SK-N-SH treated with all-trans-retinoic acid at 6 μM for 48 hours (cell line): ENCODE measurements around the gene NRIP1.

Experiments
- BACH2 ChIP-seq: fragments of 250-450 bp; sonication (Bioruptor Pico); IDR thresholded peaks from 2 replicates; pipeline ENCODE4 v1.9.0; 2021; ENCODE audit warnings: mild to moderate bottlenecking, borderline replicate concordance
- CSDC2 ChIP-seq: fragments of 250-450 bp; sonication (Bioruptor Pico); IDR thresholded peaks from 2 replicates; pipeline ENCODE4 v1.5.0; 2020; ENCODE audit warnings: mild to moderate bottlenecking, moderate library complexity
- ESRRG ChIP-seq: fragments of 250-450 bp; sonication (Bioruptor Pico); IDR thresholded peaks from 2 replicates; pipeline ENCODE4 v1.6.1; 2021; ENCODE audit warnings: mild to moderate bottlenecking
- OSR1 ChIP-seq: fragments of 250-450 bp; sonication (Bioruptor Pico); IDR thresholded peaks from 2 replicates; pipeline ENCODE4 v1.8.0; 2022; ENCODE audit warnings: moderate library complexity, mild to moderate bottlenecking, inconsistent platforms
- RARB ChIP-seq: fragments of 250-450 bp; sonication (Bioruptor Pico); IDR thresholded peaks from 2 replicates; pipeline ENCODE4 v1.8.0; 2021; ENCODE audit warnings: mild to moderate bottlenecking, moderate library complexity
- ZC3H10 ChIP-seq: fragments of 250-450 bp; sonication (Bioruptor Pico); IDR thresholded peaks from 2 replicates; pipeline ENCODE4 v1.5.1; 2021; ENCODE audit warnings: mild to moderate bottlenecking, moderate library complexity
- ZFP3 ChIP-seq: fragments of 250-450 bp; sonication (Bioruptor Pico); IDR thresholded peaks from 2 replicates; pipeline ENCODE4 v1.5.0; 2020; ENCODE audit warnings: mild to moderate bottlenecking, moderate library complexity
- ZFP30 ChIP-seq: fragments of 450-650 bp; formaldehyde crosslinking; IDR thresholded peaks from 2 replicates; pipeline ENCODE4 v1.5.0; 2022; ENCODE audit warnings: mild to moderate bottlenecking, moderate library complexity
- ZNF565 ChIP-seq: fragments of 450-650 bp; formaldehyde crosslinking; conservative IDR thresholded peaks from 2 replicates; pipeline ENCODE4 v1.5.0; 2020; ENCODE audit warnings: low read depth, mild to moderate bottlenecking, moderate library complexity
- ZNF70 ChIP-seq: fragments of 450-650 bp; formaldehyde crosslinking; IDR thresholded peaks from 2 replicates; pipeline ENCODE4 v1.5.0; 2020; ENCODE audit warnings: mild to moderate bottlenecking, moderate library complexity
- TF ChIP-seq, protein P1 (sequence below): fragments of 250-450 bp; sonication (Bioruptor Pico); IDR thresholded peaks from 2 replicates; pipeline ENCODE4 v1.5.1; 2021; ENCODE audit warnings: mild to moderate bottlenecking, moderate library complexity
- TF ChIP-seq, protein P2 (sequence below): fragments of 250-450 bp; sonication (Bioruptor Pico); IDR thresholded peaks from 2 replicates; pipeline ENCODE4 v1.8.0; 2020; ENCODE audit warnings: mild to moderate bottlenecking, moderate library complexity, borderline replicate concordance
- TF ChIP-seq, protein P3 (sequence below): fragments of 250-450 bp; sonication (Bioruptor Pico); IDR thresholded peaks from 2 replicates; pipeline ENCODE4 v1.8.0; 2021; ENCODE audit warnings: low read depth, mild to moderate bottlenecking, moderate library complexity, borderline replicate concordance
- TF ChIP-seq, protein P4 (sequence below): fragments of 250-450 bp; sonication (Bioruptor Pico); IDR thresholded peaks from 2 replicates; pipeline ENCODE4 v1.5.0; 2020; ENCODE audit warnings: mild to moderate bottlenecking, moderate library complexity

DNA sequence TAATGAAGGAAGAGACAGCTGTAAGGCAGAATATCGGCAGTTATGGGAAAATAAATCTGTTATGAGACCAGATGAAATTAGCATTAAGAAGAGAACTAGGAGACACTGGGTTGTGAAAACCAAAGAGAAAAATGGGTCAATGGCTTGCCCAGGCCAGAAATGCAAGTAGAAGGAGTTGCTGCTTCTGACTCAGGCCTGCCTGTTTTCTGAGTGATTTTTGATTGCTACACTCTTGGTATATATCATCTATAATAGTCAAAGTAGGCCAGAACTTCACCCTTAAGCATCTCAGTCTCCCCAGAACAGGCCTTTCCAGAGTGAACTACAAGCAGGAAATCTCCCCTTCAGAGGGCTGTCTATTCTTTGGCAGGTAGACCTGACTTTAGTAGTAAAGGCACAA is 107.0 kb downstream of the NRIP1 start:
- TF ChIP-seq CSDC2 (CRISPR knock-in tag) (no peak), ZFP3 (CRISPR knock-in tag) (no peak), ESRRG (CRISPR knock-in tag) (no peak), RARB (CRISPR knock-in tag) (no peak), ZNF70 (CRISPR knock-in tag) (no peak), ZFP30 (CRISPR knock-in tag) (no peak), OSR1 (CRISPR knock-in tag) (no peak), ZC3H10 (no peak), ZNF565 (CRISPR knock-in tag) (no peak), BACH2 (no peak)
- TF ChIP-seq, protein P1, sequence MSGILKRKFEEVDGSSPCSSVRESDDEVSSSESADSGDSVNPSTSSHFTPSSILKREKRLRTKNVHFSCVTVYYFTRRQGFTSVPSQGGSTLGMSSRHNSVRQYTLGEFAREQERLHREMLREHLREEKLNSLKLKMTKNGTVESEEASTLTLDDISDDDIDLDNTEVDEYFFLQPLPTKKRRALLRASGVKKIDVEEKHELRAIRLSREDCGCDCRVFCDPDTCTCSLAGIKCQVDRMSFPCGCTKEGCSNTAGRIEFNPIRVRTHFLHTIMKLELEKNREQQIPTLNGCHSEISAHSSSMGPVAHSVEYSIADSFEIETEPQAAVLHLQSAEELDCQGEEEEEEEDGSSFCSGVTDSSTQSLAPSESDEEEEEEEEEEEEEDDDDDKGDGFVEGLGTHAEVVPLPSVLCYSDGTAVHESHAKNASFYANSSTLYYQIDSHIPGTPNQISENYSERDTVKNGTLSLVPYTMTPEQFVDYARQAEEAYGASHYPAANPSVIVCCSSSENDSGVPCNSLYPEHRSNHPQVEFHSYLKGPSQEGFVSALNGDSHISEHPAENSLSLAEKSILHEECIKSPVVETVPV, result no peak
- TF ChIP-seq, protein P2, sequence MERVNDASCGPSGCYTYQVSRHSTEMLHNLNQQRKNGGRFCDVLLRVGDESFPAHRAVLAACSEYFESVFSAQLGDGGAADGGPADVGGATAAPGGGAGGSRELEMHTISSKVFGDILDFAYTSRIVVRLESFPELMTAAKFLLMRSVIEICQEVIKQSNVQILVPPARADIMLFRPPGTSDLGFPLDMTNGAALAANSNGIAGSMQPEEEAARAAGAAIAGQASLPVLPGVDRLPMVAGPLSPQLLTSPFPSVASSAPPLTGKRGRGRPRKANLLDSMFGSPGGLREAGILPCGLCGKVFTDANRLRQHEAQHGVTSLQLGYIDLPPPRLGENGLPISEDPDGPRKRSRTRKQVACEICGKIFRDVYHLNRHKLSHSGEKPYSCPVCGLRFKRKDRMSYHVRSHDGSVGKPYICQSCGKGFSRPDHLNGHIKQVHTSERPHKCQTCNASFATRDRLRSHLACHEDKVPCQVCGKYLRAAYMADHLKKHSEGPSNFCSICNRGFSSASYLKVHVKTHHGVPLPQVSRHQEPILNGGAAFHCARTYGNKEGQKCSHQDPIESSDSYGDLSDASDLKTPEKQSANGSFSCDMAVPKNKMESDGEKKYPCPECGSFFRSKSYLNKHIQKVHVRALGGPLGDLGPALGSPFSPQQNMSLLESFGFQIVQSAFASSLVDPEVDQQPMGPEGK (CRISPR knock-in tag), result no peak
- TF ChIP-seq, protein P3, sequence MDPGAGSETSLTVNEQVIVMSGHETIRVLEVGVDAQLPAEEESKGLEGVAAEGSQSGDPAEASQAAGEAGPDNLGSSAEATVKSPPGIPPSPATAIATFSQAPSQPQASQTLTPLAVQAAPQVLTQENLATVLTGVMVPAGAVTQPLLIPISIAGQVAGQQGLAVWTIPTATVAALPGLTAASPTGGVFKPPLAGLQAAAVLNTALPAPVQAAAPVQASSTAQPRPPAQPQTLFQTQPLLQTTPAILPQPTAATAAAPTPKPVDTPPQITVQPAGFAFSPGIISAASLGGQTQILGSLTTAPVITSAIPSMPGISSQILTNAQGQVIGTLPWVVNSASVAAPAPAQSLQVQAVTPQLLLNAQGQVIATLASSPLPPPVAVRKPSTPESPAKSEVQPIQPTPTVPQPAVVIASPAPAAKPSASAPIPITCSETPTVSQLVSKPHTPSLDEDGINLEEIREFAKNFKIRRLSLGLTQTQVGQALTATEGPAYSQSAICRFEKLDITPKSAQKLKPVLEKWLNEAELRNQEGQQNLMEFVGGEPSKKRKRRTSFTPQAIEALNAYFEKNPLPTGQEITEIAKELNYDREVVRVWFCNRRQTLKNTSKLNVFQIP (CRISPR knock-in tag), result no peak
- TF ChIP-seq, protein P4, sequence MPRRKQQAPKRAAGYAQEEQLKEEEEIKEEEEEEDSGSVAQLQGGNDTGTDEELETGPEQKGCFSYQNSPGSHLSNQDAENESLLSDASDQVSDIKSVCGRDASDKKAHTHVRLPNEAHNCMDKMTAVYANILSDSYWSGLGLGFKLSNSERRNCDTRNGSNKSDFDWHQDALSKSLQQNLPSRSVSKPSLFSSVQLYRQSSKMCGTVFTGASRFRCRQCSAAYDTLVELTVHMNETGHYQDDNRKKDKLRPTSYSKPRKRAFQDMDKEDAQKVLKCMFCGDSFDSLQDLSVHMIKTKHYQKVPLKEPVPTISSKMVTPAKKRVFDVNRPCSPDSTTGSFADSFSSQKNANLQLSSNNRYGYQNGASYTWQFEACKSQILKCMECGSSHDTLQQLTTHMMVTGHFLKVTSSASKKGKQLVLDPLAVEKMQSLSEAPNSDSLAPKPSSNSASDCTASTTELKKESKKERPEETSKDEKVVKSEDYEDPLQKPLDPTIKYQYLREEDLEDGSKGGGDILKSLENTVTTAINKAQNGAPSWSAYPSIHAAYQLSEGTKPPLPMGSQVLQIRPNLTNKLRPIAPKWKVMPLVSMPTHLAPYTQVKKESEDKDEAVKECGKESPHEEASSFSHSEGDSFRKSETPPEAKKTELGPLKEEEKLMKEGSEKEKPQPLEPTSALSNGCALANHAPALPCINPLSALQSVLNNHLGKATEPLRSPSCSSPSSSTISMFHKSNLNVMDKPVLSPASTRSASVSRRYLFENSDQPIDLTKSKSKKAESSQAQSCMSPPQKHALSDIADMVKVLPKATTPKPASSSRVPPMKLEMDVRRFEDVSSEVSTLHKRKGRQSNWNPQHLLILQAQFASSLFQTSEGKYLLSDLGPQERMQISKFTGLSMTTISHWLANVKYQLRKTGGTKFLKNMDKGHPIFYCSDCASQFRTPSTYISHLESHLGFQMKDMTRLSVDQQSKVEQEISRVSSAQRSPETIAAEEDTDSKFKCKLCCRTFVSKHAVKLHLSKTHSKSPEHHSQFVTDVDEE (CRISPR knock-in tag), result no peak
